ENCODE results near the gene MPC2.

DNA sequence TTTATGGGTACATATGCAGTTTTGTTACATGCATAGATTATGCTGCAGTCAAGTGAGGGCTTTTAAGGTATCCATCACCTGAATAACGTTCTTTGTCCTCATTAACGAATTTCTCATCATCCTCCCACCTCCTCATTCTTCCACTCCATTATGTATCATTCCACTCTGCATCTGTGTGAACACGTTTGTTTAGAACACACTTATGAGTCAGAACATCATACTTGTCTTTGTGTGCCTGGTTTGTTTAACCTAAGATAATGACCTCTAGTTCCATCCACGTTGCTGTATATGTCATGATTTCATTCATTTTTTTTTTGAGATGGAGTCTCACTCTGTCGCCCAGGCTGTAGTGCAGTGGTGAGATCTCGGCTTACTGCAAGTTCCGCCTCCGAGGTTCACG, 6.7 kb upstream of the MPC2 start:
- TF ChIP-seq POLR2A (IDR thresholded peaks at IDR 0.05; ENCODE audit: low read length) (no peak), GATA1 (IDR thresholded peaks at IDR 0.05; ENCODE audit: low read depth, low read length) (no peak)
